GM12865 (cell line): ENCODE data around the gene UCMA.

Source experiments
- DNase-seq: peaks from one replicate; pipeline ENCODE4 v3.0.0; 2010; ENCODE audit warnings: low read depth
- H3K4me3 ChIP-seq: 2 replicates; pipeline ENCODE4 v1.5.1; 2011; ENCODE audit warnings: mild to moderate bottlenecking, low read depth, low read length, control low read depth
- CTCF ChIP-seq: IDR thresholded peaks from 2 replicates; pipeline ENCODE4 v1.5.1; 2011; ENCODE audit warnings: low read length, control low read depth, low read depth, inconsistent platforms; ENCODE audit not compliant: insufficient read depth; ENCODE audit errors: missing control alignments

UCMA gene

GRCh38 chr10:13222566-13222965 is 11.6 kb downstream of the UCMA start:
- TF ChIP-seq CTCF = no peak
- no peak for DNase-seq
- no peak overlapping the region for H3K4me3 ChIP-seq

GRCh38 chr10:13222151-13222550 is 12.0 kb downstream of the UCMA start:
- H3K4me3 ChIP-seq = no peak overlapping the region
- no peak for DNase-seq
- TF ChIP-seq CTCF = no peak

- no peak for DNase-seq
- H3K4me3 ChIP-seq = no peak overlapping the region
Observed at GRCh38 chr10:13221572-13221971, 12.6 kb downstream of the UCMA start.

GRCh38 chr10:13219685-13220670 is 14.2 kb downstream of the UCMA start:
- peak; percentile 52 for DNase-seq
- H3K4me3 ChIP-seq = no peak overlapping the region
- TF ChIP-seq CTCF = peak; percentile 20

More at GRCh38 chr10:13221572-13221971, 12.6 kb downstream of the UCMA start:
- TF ChIP-seq CTCF = no peak

GRCh38 chr10:13218878-13219277 is 15.3 kb downstream of the UCMA start:
- no peak for DNase-seq

GRCh38 chr10:13213163-13213562 is 21.0 kb downstream of the UCMA start:
- no peak for DNase-seq
- no peak overlapping the region for H3K4me3 ChIP-seq
- TF ChIP-seq CTCF = no peak

More at GRCh38 chr10:13218878-13219277, 15.3 kb downstream of the UCMA start:
- H3K4me3 ChIP-seq = no peak overlapping the region
- no peak for TF ChIP-seq CTCF
